SK-N-SH (cell line): Measurements from ENCODE around the gene FSD2.

Source experiments
- CTCF ChIP-seq: fragments of 200-600 bp; sonication (generic); IDR thresholded peaks from 2 replicates; pipeline ENCODE4 v1.6.1; 2017; ENCODE audit warnings: antibody characterized with exemption, mild to moderate bottlenecking, moderate library complexity
- EP300 ChIP-seq, 2 experiments: IDR thresholded peaks; 2 replicates each; pipeline versions ENCODE4 v1.4.0 to v1.6.1; 2012; ENCODE audit warnings: borderline replicate concordance in 1 of 2, low read depth in 1 of 2, low read length in 1 of 2
- FOSL2 ChIP-seq: IDR thresholded peaks from 2 replicates; pipeline ENCODE4 v1.4.0; 2012; ENCODE audit warnings: low read depth, mild to moderate bottlenecking, moderate library complexity, borderline replicate concordance
- NFIC ChIP-seq: IDR thresholded peaks from 2 replicates; pipeline ENCODE4 v1.4.0; 2012; ENCODE audit warnings: borderline replicate concordance
- NRF1 ChIP-seq: IDR thresholded peaks from 2 replicates; pipeline ENCODE4 v1.6.1; 2012; ENCODE audit warnings: low read depth, mild to moderate bottlenecking, low read length
- POLR2AphosphoS5 ChIP-seq: IDR thresholded peaks from 2 replicates; pipeline ENCODE4 v1.6.1; 2012; ENCODE audit warnings: low read depth, low read length
- RFX5 ChIP-seq: IDR thresholded peaks from 2 replicates; pipeline ENCODE4 v1.6.1; 2012; ENCODE audit warnings: mild to moderate bottlenecking, improper control_type of control experiment, low read length
- TAF1 ChIP-seq: IDR thresholded peaks from 2 replicates; pipeline ENCODE4 v1.6.1; 2012; ENCODE audit warnings: low read depth, mild to moderate bottlenecking, low read length, moderate library complexity, borderline replicate concordance
- TEAD4 ChIP-seq: IDR thresholded peaks from 2 replicates; pipeline ENCODE4 v1.4.0; 2012; ENCODE audit warnings: mild to moderate bottlenecking, borderline replicate concordance; ENCODE audit not compliant: insufficient read depth
- USF2 ChIP-seq: fragments of 150-350 bp; IDR thresholded peaks from 2 replicates; pipeline ENCODE4 v1.6.1; 2017; ENCODE audit warnings: antibody characterized with exemption, low read length, low read depth, borderline replicate concordance

- TF ChIP-seq CTCF, result peak; percentile 37
- TF ChIP-seq RFX5, result no peak
- peak; percentile 98 for TF ChIP-seq FOSL2
- 0 out of 2 replicates have a peak, but pooled peaks have one; percentile 18 for TF ChIP-seq TEAD4
- TF ChIP-seq POLR2AphosphoS5, result peak; percentile 36; the same call in 1 of the 2 replicates
- TF ChIP-seq TAF1, result no peak
- TF ChIP-seq USF2, result no peak
- no peak for TF ChIP-seq NFIC
- no peak for TF ChIP-seq NRF1
- peak in 1 of 2 experiments; percentile 42; a peak in 1 of 4 replicates for TF ChIP-seq EP300 (IDR thresholded peaks at IDR 0.05; ENCODE audit: borderline replicate concordance in 1 of 2, low read depth in 1 of 2, low read length in 1 of 2)
These were observed 26.9 kb upstream of the FSD2 start for GRCh38 chr15:82832601-82833361.
